H1 (cell line): ENCODE results near the gene ZMYND15. TPM values are rescaled to one million over a fixed set of nuclear protein-coding genes. Genes with fewer than 3 reads are reported as not detected.

Experiments used
- CTCF ChIA-PET: fragments of 300-600 bp; sonication (Branson Sonifier 250); formaldehyde crosslinking; loops from one replicate; lab custom pipeline; 2021; ENCODE audit not compliant: partially characterized antibody; lab: Charles Lee
- POLR2A ChIA-PET: fragments of 300-600 bp; sonication (Branson Sonifier 250); formaldehyde crosslinking; loops from one replicate; lab custom pipeline; 2021; ENCODE audit warnings: inconsistent platforms; ENCODE audit not compliant: partially characterized antibody; lab: Charles Lee
- DNase-seq, 2 experiments: peaks; one replicate each; pipeline versions ENCODE4 v3.0.0 to v3.0.0-alpha.2; 2010 to 2022; ENCODE audit warnings: low spot score in 2 of 2, low read depth in 1 of 2, mixed read lengths in 1 of 2
- FAIRE-seq: peaks from 2 replicates; lab custom pipeline; 2011; peaks lifted over from hg19 to GRCh38; lab: Jason Lieb, UNC
- H2AFZ ChIP-seq: 2 replicates; pipeline ENCODE4 v1.8.1; 2012; ENCODE audit warnings: low read length, inconsistent platforms
- H2AK5ac ChIP-seq: 2 replicates; pipeline ENCODE4 v1.6.1; 2013; ENCODE audit warnings: low read depth, low read length
- H2BK120ac ChIP-seq: replicated peaks from 2 replicates; pipeline ENCODE3; 2013; ENCODE audit warnings: low read depth, low read length, inconsistent platforms
- H2BK12ac ChIP-seq: 2 replicates; pipeline ENCODE4 v1.6.1; 2013; ENCODE audit warnings: low read depth, low read length
- H2BK15ac ChIP-seq: 2 replicates; pipeline ENCODE4 v1.6.1; 2013; ENCODE audit warnings: low read length
- H2BK20ac ChIP-seq: 2 replicates; pipeline ENCODE4 v1.6.1; 2013; ENCODE audit warnings: low read length
- H2BK5ac ChIP-seq: 2 replicates; pipeline ENCODE4 v1.6.1; 2013; ENCODE audit warnings: low read depth, low read length
- H3K14ac ChIP-seq: 2 replicates; pipeline ENCODE4 v1.6.1; 2013; ENCODE audit warnings: inconsistent platforms; ENCODE audit not compliant: insufficient read length
- H3K18ac ChIP-seq: 2 replicates; pipeline ENCODE4 v1.6.1; 2013; ENCODE audit warnings: low read length; ENCODE audit errors: extremely low read depth
- H3K23ac ChIP-seq: 2 replicates; pipeline ENCODE4 v1.6.1; 2013; ENCODE audit warnings: inconsistent platforms; ENCODE audit not compliant: insufficient read length
- H3K23me2 ChIP-seq: 2 replicates; pipeline ENCODE4 v1.6.1; 2013; ENCODE audit warnings: low read depth, low read length
- H3K27ac ChIP-seq: 2 replicates; pipeline ENCODE4 v1.6.1; 2011; ENCODE audit warnings: low read depth, low read length, inconsistent platforms
- H3K27me3 ChIP-seq, 4 experiments: replicated peaks in 1 of 4; 1 replicate in 1 of 4; 2 replicates in 3 of 4; pipeline versions ENCODE4 v1.6.1 to v1.8.1; 2011 to 2013; ENCODE audit warnings: low read length in 3 of 4, mild to moderate bottlenecking in 3 of 4, inconsistent platforms in 2 of 4, mixed read lengths in 2 of 4, moderate library complexity in 1 of 4; ENCODE audit not compliant: control insufficient read depth in 3 of 4, insufficient read depth in 3 of 4; ENCODE audit errors: extremely low read depth in 1 of 4
- H3K36me3 ChIP-seq, 4 experiments: 2 replicates each; pipeline versions ENCODE4 v1.6.1 to v1.8.1; 2011 to 2013; ENCODE audit warnings: mild to moderate bottlenecking in 4 of 4, low read length in 3 of 4, moderate library complexity in 2 of 4, control low read depth in 1 of 4, inconsistent platforms in 1 of 4; ENCODE audit not compliant: insufficient read depth in 4 of 4, control insufficient read depth in 2 of 4
- H3K4ac ChIP-seq: replicated peaks from 2 replicates; pipeline ENCODE3; 2013; ENCODE audit warnings: low read length, low read depth, mixed read lengths, inconsistent platforms; ENCODE audit not compliant: insufficient read length
- H3K4me1 ChIP-seq, 4 experiments: replicated peaks in 1 of 4; 1 replicate in 1 of 4; 2 replicates in 3 of 4; pipeline versions ENCODE4 v1.6.1 to v1.8.1; 2011 to 2013; ENCODE audit warnings: low read length in 3 of 4, inconsistent platforms in 2 of 4, mixed read lengths in 1 of 4; ENCODE audit not compliant: insufficient read depth in 4 of 4, control insufficient read depth in 3 of 4
- H3K4me2 ChIP-seq, 2 experiments: 2 replicates each; pipeline versions ENCODE4 v1.6.1 to v1.8.1; 2011 to 2013; ENCODE audit warnings: low read depth in 2 of 2, low read length in 2 of 2, control low read depth in 1 of 2, inconsistent platforms in 1 of 2, mild to moderate bottlenecking in 1 of 2; ENCODE audit not compliant: insufficient read depth in 1 of 2
- H3K4me3 ChIP-seq, 4 experiments: fragments of 200-600, 300-600 bp in 1 of 4; sonication (generic), shearing (Covaris generic), sonication (Bioruptor Twin) in 1 of 4; 2 replicates each; pipeline versions ENCODE4 v1.5.1 to v1.8.1; 2011 to 2016; ENCODE audit warnings: low read length in 4 of 4, low read depth in 3 of 4, control low read depth in 2 of 4, inconsistent platforms in 2 of 4, mild to moderate bottlenecking in 2 of 4, mixed read lengths in 1 of 4, moderate library complexity in 1 of 4; ENCODE audit not compliant: insufficient read depth in 2 of 4; ENCODE audit errors: extremely low read depth in 1 of 4
- H3K56ac ChIP-seq: replicated peaks from 2 replicates; pipeline ENCODE3; 2013; ENCODE audit warnings: low read depth, mild to moderate bottlenecking, mixed read lengths, low read length, inconsistent platforms; ENCODE audit not compliant: insufficient read length
- H3K79me1 ChIP-seq: 2 replicates; pipeline ENCODE4 v1.6.1; 2013; ENCODE audit warnings: low read depth, low read length, control low read depth
- H3K79me2 ChIP-seq, 2 experiments: 2 replicates each; pipeline versions ENCODE4 v1.6.1 to v1.8.1; 2012 to 2013; ENCODE audit warnings: low read length in 2 of 2, mild to moderate bottlenecking in 2 of 2, inconsistent platforms in 1 of 2; ENCODE audit not compliant: insufficient read depth in 2 of 2, control insufficient read depth in 1 of 2
- H3K9ac ChIP-seq, 4 experiments: replicated peaks in 1 of 4; 1 replicate in 1 of 4; 2 replicates in 3 of 4; pipeline versions ENCODE4 v1.6.1 to v1.8.1; 2011 to 2013; ENCODE audit warnings: low read depth in 3 of 4, low read length in 3 of 4, control low read depth in 2 of 4, mild to moderate bottlenecking in 2 of 4, moderate library complexity in 2 of 4, inconsistent platforms in 1 of 4; ENCODE audit errors: extremely low read depth in 1 of 4
- H3K9me3 ChIP-seq, 2 experiments: 2 replicates each; pipeline versions ENCODE4 v1.6.1 to v1.8.1; 2012 to 2013; ENCODE audit warnings: mild to moderate bottlenecking in 2 of 2, moderate library complexity in 2 of 2, control low read depth in 1 of 2, inconsistent platforms in 1 of 2, low read depth in 1 of 2, low read length in 1 of 2, mixed read lengths in 1 of 2; ENCODE audit not compliant: insufficient read depth in 2 of 2
- H4K20me1 ChIP-seq, 2 experiments: replicated peaks in 1 of 2; 2 replicates each; pipeline versions ENCODE3 to v1.8.1; 2011 to 2013; ENCODE audit warnings: inconsistent platforms in 2 of 2, low read length in 2 of 2, mild to moderate bottlenecking in 1 of 2; ENCODE audit not compliant: insufficient read depth in 2 of 2, control insufficient read depth in 1 of 2
- H4K5ac ChIP-seq: 2 replicates; pipeline ENCODE4 v1.6.1; 2013; ENCODE audit warnings: low read length, low read depth, mixed read lengths, inconsistent platforms; ENCODE audit not compliant: insufficient read length
- H4K8ac ChIP-seq: 2 replicates; pipeline ENCODE4 v1.8.0; 2013; ENCODE audit warnings: mild to moderate bottlenecking, moderate library complexity, low read length, inconsistent platforms; ENCODE audit not compliant: insufficient read depth; ENCODE audit errors: extremely low read depth
- H4K91ac ChIP-seq: replicated peaks from 2 replicates; pipeline ENCODE3; 2013; ENCODE audit warnings: low read length, mixed read lengths, inconsistent platforms; ENCODE audit not compliant: insufficient read length
- CBX5 ChIP-seq: fragments of 300-800, 300-1000 bp; sonication (generic); IDR thresholded peaks from 2 replicates; pipeline ENCODE4 v1.7.1; 2016; ENCODE audit warnings: antibody characterized with exemption, low read length, low read depth
- CTBP2 ChIP-seq: IDR thresholded peaks from 2 replicates; pipeline ENCODE4 v1.7.0; 2011; ENCODE audit warnings: borderline replicate concordance, mild to moderate bottlenecking, moderate library complexity, mixed read lengths, low read length; ENCODE audit not compliant: insufficient read depth, insufficient read length
- CTCF ChIP-seq, 3 experiments: IDR thresholded peaks; 1 replicate in 2 of 3; 2 replicates in 1 of 3; pipeline versions ENCODE4 v1.5.1 to v1.6.1; 2011; ENCODE audit warnings: low read length in 3 of 3, mild to moderate bottlenecking in 3 of 3, inconsistent platforms in 2 of 3, low read depth in 1 of 3, moderate library complexity in 1 of 3; ENCODE audit not compliant: insufficient read depth in 1 of 3; ENCODE audit errors: control extremely low read depth in 1 of 3
- HDAC2 ChIP-seq, 2 experiments: fragments of 300-600 bp in 1 of 2; sonication (generic) in 1 of 2; IDR thresholded peaks; 2 replicates each; pipeline ENCODE4 v1.6.1; 2011 to 2012; ENCODE audit warnings: low read depth in 2 of 2, low read length in 2 of 2, mild to moderate bottlenecking in 2 of 2, moderate library complexity in 2 of 2, borderline replicate concordance in 1 of 2, inconsistent platforms in 1 of 2
- MAX ChIP-seq: IDR thresholded peaks from 2 replicates; pipeline ENCODE4 v1.6.1; 2012; ENCODE audit warnings: inconsistent platforms
- POLR2A ChIP-seq, 2 experiments: IDR thresholded peaks; 1 replicate in 1 of 2; 2 replicates in 1 of 2; pipeline ENCODE4 v1.6.1; 2011; ENCODE audit warnings: low read depth in 2 of 2, low read length in 2 of 2, mild to moderate bottlenecking in 2 of 2; ENCODE audit errors: control extremely low read depth in 1 of 2
- RNF2 ChIP-seq: fragments of 200-900, 300-1000 bp; sonication (generic); IDR thresholded peaks from 2 replicates; pipeline ENCODE4 v1.7.1; 2016; ENCODE audit warnings: borderline replicate concordance, low read depth, mild to moderate bottlenecking, antibody characterized with exemption, low read length; ENCODE audit not compliant: poor library complexity, severe bottlenecking; ENCODE audit errors: missing control alignments
- SIRT6 ChIP-seq: IDR thresholded peaks from one replicate; pipeline ENCODE4 v1.7.1; 2012; ENCODE audit warnings: low read length, inconsistent platforms
- SP4 ChIP-seq: IDR thresholded peaks from 2 replicates; pipeline ENCODE4 v1.6.1; 2012; ENCODE audit warnings: low read length, inconsistent platforms
- TAF1 ChIP-seq: IDR thresholded peaks from 2 replicates; pipeline ENCODE4 v1.6.1; 2011; ENCODE audit warnings: mild to moderate bottlenecking, low read depth, low read length
- TCF12 ChIP-seq: IDR thresholded peaks from 2 replicates; pipeline ENCODE4 v1.6.1; 2011; ENCODE audit warnings: low read depth, mild to moderate bottlenecking, low read length
- WGBS, 2 experiments: shearing (Covaris generic) in 1 of 2; methylation state at CpG; one replicate each; pipeline versions ENCODE4 v1.1.6 to v1.1.7; 2013 to 2015; ENCODE audit warnings: low lambda C conversion rate in 2 of 2, mixed read lengths in 2 of 2, inconsistent platforms in 1 of 2, low coverage in 1 of 2, missing lambda C conversion rate in 1 of 2; ENCODE audit not compliant: insufficient replicate concordance in 2 of 2, insufficient coverage in 1 of 2, insufficient read length in 1 of 2; ENCODE audit errors: extremely low coverage in 1 of 2, missing lambda C conversion rate in 1 of 2; 5-methylcytosine and 5-hydroxymethylcytosine counted together
- polyA plus RNA-seq, 7 experiments: library from polyadenylated mRNA; depleted of rRNA in 3 of 7; stranded (reverse) in 5 of 7; unstranded in 2 of 7; fragments of >200 nt in 5 of 7; fragments of 200-250 nt in 2 of 7; gene quantifications; 1 replicate in 5 of 7; 2 replicates in 1 of 7; 4 replicates in 1 of 7; pipeline versions ENCODE4 v1.2.1 to v1.2.3, GENCODE V29; 2011 to 2013; ENCODE audit warnings: missing spikeins in 2 of 7, mixed read lengths in 2 of 7
- total RNA-seq: library from RNA; stranded (reverse); fragmentation: NEBNext Ultra II Directional; extraction: Animal tissue kit (Norgen Biotek cat#: 25700); gene quantifications from 2 replicates; pipeline ENCODE4 v1.2.1, GENCODE V29; 2021

Gene ZMYND15
- total and polyA plus RNA-seq, 2 of the 8 experiments (the other 6 are each of a cell fraction or from before 2014, with no cell fraction given), result 0.53 to 0.58 TPM

- no peak overlapping the region for H2BK12ac ChIP-seq
- no peak overlapping the region for H3K18ac ChIP-seq
- no peak overlapping the region for H2BK20ac ChIP-seq
- no peaks in the 10 kb centered on the region for H3K9me3 ChIP-seq
- no peak overlapping the region for H4K5ac ChIP-seq
- H3K79me2 ChIP-seq, result 0 out of 4 replicates have a peak, but pooled peaks cover 0 to 2% of the 10 kb centered on the region in 2 experiments
- FAIRE-seq, result no peak
- H2BK5ac ChIP-seq, result no peak overlapping the region
- no peak overlapping the region for H2BK15ac ChIP-seq
- no peaks in the 10 kb centered on the region for H3K23me2 ChIP-seq
- H3K9ac ChIP-seq, result no peak overlapping the region
- no peak overlapping the region for H3K14ac ChIP-seq
- H4K20me1 ChIP-seq, result no peaks in the 10 kb centered on the region
- H4K91ac ChIP-seq, result no peak overlapping the region
- H3K27me3 ChIP-seq, result no peaks in the 10 kb centered on the region
- H3K36me3 ChIP-seq, result peaks cover 0 to 36% (median 18%) of the 10 kb centered on the region in 4 experiments; a peak in 7 of 8 replicates
- H4K8ac ChIP-seq, result no peak overlapping the region
- no peaks in the 10 kb centered on the region for H3K4me1 ChIP-seq
- no peak overlapping the region for H3K4ac ChIP-seq
- no peak overlapping the region for H2AFZ ChIP-seq
- WGBS, 2 experiments, result 89% methylated on average over 9 of the region's 10 CpGs; no CpG with 5 or more reads in 1 of the 2 experiments
- H3K23ac ChIP-seq, result no peak overlapping the region
- no peak overlapping the region for H3K4me2 ChIP-seq
- H3K79me1 ChIP-seq, result no peaks in the 10 kb centered on the region; the same call in 1 of the 2 replicates
- H3K4me3 ChIP-seq, result no peak overlapping the region
- H3K27ac ChIP-seq, result no peak overlapping the region
- POLR2A ChIA-PET, result interaction anchor here (1.2 to 2.1 kb wide), 2 partner anchors 11 to 253 kb away, joined by 3 to 7 read pairs; no protein-coding TSS in a partner anchor
- DNase-seq, result no peak
- H2AK5ac ChIP-seq, result no peak overlapping the region
- H3K56ac ChIP-seq, result no peak overlapping the region
- H2BK120ac ChIP-seq, result no peak overlapping the region
- CTCF ChIA-PET, result no interaction called here
- TF ChIP-seq RNF2 (no peak), SP4 (no peak), TAF1 (no peak), HDAC2 (IDR thresholded peaks at IDR 0.05; ENCODE audit: borderline replicate concordance in 1 of 2, low read depth in 2 of 2, low read length in 2 of 2) (no peak), CTBP2 (no peak), CBX5 (no peak), POLR2A (IDR thresholded peaks at IDR 0.05; ENCODE audit: control extremely low read depth in 1 of 2, low read depth in 2 of 2, low read length in 2 of 2) (no peak), SIRT6 (no peak), CTCF (IDR thresholded peaks at IDR 0.05; ENCODE audit: control extremely low read depth in 1 of 3, insufficient read depth in 1 of 3, low read depth in 1 of 3, low read length in 3 of 3) (no peak), TCF12 (no peak), MAX (no peak)
These were observed 20.5 kb upstream of the ZMYND15 start for GRCh38 chr17:4719146-4719545.
